Prostate gland (tissue), 2 donors: ENCODE results near the gene SNRPA1.

ENCODE experiments used
- POLR2A ChIP-seq: fragments of 450-650 bp; IDR thresholded peaks from one replicate; pipeline ENCODE4 v1.6.1; 2016; ENCODE audit warnings: antibody characterized with exemption, mild to moderate bottlenecking
- TF ChIP-seq, protein P1 (sequence below), 4 experiments: fragments of 200-600 bp in 2 of 4; fragments of 450-650 bp in 2 of 4; sonication (generic) in 2 of 4; IDR thresholded peaks; 1 replicate in 3 of 4; 2 replicates in 1 of 4; pipeline ENCODE4 v1.5.1; 2016 to 2019; ENCODE audit warnings: antibody characterized with exemption in 4 of 4, mild to moderate bottlenecking in 2 of 4, moderate library complexity in 2 of 4

- TF ChIP-seq, protein P1, sequence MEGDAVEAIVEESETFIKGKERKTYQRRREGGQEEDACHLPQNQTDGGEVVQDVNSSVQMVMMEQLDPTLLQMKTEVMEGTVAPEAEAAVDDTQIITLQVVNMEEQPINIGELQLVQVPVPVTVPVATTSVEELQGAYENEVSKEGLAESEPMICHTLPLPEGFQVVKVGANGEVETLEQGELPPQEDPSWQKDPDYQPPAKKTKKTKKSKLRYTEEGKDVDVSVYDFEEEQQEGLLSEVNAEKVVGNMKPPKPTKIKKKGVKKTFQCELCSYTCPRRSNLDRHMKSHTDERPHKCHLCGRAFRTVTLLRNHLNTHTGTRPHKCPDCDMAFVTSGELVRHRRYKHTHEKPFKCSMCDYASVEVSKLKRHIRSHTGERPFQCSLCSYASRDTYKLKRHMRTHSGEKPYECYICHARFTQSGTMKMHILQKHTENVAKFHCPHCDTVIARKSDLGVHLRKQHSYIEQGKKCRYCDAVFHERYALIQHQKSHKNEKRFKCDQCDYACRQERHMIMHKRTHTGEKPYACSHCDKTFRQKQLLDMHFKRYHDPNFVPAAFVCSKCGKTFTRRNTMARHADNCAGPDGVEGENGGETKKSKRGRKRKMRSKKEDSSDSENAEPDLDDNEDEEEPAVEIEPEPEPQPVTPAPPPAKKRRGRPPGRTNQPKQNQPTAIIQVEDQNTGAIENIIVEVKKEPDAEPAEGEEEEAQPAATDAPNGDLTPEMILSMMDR (IDR thresholded peaks at IDR 0.05) = no peak
- no peak for TF ChIP-seq POLR2A
Observed at GRCh38 chr15:101313041-101313761, 18.2 kb upstream of the SNRPA1 start.
